ENCODE data around the gene UNCX.

The UNCX gene

GRCh38 chr7:1238450-1238882, 5.8 kb downstream of the UNCX start:
- DNase-seq = no peak
- H3K36me3 ChIP-seq (replicated peaks) = no peaks in the 10 kb centered on the region
- TF ChIP-seq CTCF (IDR thresholded peaks at IDR 0.05; ENCODE audit: low read depth, low read length, missing control alignments) = no peak
- H3K27me3 ChIP-seq (replicated peaks) = peaks cover 78% of the 10 kb centered on the region
- no peak overlapping the region for H3K4me3 ChIP-seq (ENCODE audit: low read depth, low read length)
- in situ Hi-C loops (cut with HindIII; ENCODE audit: low pct_ligation_motif_present, low sequenced_read_pairs) = no loop called here
- no peak overlapping the region for H3K27ac ChIP-seq

- Histone ChIP-seq H3K27ac (no peak overlapping the region), H3K4me3 (ENCODE audit: low read depth, low read length) (no peak overlapping the region), H3K36me3 (replicated peaks) (no peaks in the 10 kb centered on the region), H3K27me3 (replicated peaks) (peaks cover 78% of the 10 kb centered on the region)
- TF ChIP-seq CTCF (IDR thresholded peaks at IDR 0.05; ENCODE audit: low read depth, low read length, missing control alignments) = no peak
- no peak for DNase-seq
- in situ Hi-C loops (cut with HindIII; ENCODE audit: low pct_ligation_motif_present, low sequenced_read_pairs) = no loop called here
Observed at GRCh38 chr7:1238931-1239802, 6.5 kb downstream of the UNCX start.

GRCh38 chr7:1239803-1240516, 7.3 kb downstream of the UNCX start:
- in situ Hi-C loops (cut with HindIII; ENCODE audit: low pct_ligation_motif_present, low sequenced_read_pairs) = no loop called here
- TF ChIP-seq CTCF (IDR thresholded peaks at IDR 0.05; ENCODE audit: low read depth, low read length, missing control alignments) = no peak
- Histone ChIP-seq H3K4me3 (ENCODE audit: low read depth, low read length) (no peak overlapping the region), H3K27me3 (replicated peaks) (peaks cover 78% of the 10 kb centered on the region), H3K27ac (no peak overlapping the region), H3K36me3 (replicated peaks) (no peaks in the 10 kb centered on the region)
- no peak for DNase-seq

- H3K36me3 ChIP-seq (replicated peaks) = no peaks in the 10 kb centered on the region
- no peak overlapping the region for H3K27ac ChIP-seq
- in situ Hi-C loops (cut with HindIII; ENCODE audit: low pct_ligation_motif_present, low sequenced_read_pairs) = no loop called here
- TF ChIP-seq CTCF (IDR thresholded peaks at IDR 0.05; ENCODE audit: low read depth, low read length, missing control alignments) = no peak
- DNase-seq = no peak
- H3K4me3 ChIP-seq (ENCODE audit: low read depth, low read length) = no peak overlapping the region
- peaks cover 78% of the 10 kb centered on the region for H3K27me3 ChIP-seq (replicated peaks)
Observed at GRCh38 chr7:1240517-1241257, 8.0 kb downstream of the UNCX start.

GRCh38 chr7:1241258-1241602, 8.6 kb downstream of the UNCX start:
- H3K4me3 ChIP-seq (ENCODE audit: low read depth, low read length) = no peak overlapping the region
- H3K27me3 ChIP-seq (replicated peaks) = peaks cover 80% of the 10 kb centered on the region
- TF ChIP-seq CTCF (IDR thresholded peaks at IDR 0.05; ENCODE audit: low read depth, low read length, missing control alignments) = no peak
- in situ Hi-C loops (cut with HindIII; ENCODE audit: low pct_ligation_motif_present, low sequenced_read_pairs) = no loop called here
- H3K36me3 ChIP-seq (replicated peaks) = no peaks in the 10 kb centered on the region
- no peak overlapping the region for H3K27ac ChIP-seq
- no peak for DNase-seq

Data from brain microvascular endothelial cell (primary cell).